Measurements from ENCODE around the gene PDP2.

DNA sequence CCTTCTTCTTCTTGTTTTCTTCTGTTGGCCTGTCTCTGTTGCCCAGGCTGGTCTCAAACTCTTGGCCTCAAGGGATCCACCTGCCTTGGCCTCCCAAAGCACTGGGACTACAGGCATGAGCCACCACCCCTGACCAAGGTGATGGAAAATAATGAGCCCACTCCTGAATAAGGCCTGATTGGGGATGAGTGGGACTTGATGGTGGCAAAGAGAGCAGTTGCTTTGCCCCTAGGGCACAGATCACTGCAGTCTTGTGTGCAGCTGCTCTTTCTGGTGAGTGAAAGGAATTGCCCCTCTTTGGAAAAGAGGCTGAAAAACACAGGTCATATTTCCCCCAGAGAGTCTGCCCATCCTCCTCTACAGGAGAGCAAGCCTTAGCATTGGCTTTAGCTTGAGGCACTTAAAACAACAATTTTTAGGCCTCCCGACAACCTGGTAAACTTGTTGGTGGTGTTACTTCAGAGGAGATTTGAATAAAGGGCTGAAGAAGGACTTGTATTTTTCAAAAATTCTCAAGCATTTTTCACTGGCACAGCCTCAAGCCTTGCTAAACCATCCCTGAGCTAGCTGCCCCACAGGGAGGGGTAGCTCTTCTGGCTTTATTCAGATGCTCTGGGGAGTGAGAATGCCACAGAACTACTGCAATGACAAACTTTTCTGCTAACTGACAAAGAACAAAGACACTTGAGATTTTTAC lies 6.1 kb upstream of the PDP2 start:
- no peak for TF ChIP-seq JUN (IDR thresholded peaks at IDR 0.05; ENCODE audit: borderline replicate concordance, insufficient read depth, insufficient read length, low read depth)
- TF ChIP-seq, protein P1, sequence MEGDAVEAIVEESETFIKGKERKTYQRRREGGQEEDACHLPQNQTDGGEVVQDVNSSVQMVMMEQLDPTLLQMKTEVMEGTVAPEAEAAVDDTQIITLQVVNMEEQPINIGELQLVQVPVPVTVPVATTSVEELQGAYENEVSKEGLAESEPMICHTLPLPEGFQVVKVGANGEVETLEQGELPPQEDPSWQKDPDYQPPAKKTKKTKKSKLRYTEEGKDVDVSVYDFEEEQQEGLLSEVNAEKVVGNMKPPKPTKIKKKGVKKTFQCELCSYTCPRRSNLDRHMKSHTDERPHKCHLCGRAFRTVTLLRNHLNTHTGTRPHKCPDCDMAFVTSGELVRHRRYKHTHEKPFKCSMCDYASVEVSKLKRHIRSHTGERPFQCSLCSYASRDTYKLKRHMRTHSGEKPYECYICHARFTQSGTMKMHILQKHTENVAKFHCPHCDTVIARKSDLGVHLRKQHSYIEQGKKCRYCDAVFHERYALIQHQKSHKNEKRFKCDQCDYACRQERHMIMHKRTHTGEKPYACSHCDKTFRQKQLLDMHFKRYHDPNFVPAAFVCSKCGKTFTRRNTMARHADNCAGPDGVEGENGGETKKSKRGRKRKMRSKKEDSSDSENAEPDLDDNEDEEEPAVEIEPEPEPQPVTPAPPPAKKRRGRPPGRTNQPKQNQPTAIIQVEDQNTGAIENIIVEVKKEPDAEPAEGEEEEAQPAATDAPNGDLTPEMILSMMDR (IDR thresholded peaks at IDR 0.05; ENCODE audit: extremely low read depth in 1 of 2, insufficient read depth in 1 of 2, low read depth in 1 of 2, low read length in 2 of 2), result no peak
